IMR-90 (cell line): ENCODE measurements around the gene FAF1. TPM values are rescaled to one million over a fixed set of nuclear protein-coding genes. Genes with fewer than 3 reads are reported as not detected.
A peak's percentile ranks its signal among the peaks of the same experiment; 100 is the strongest.

Experiments used
- ATAC-seq: fragments of 200-7000 bp; cut with Tn5 transposase; 2 replicates; pipeline ENCODE4 v1.9.1; 2020; ENCODE audit warnings: low read depth, mild to moderate bottlenecking, moderate library complexity
- BruUV-seq: library from RNA; stranded (reverse); fragments of 400-500 nt; replicated peaks from 2 replicates; lab custom pipeline; 2021; lab: Mats Ljungman, UMichigan
- CTCF ChIA-PET: fragments of 300-600 bp; formaldehyde crosslinking; extraction: SDS; loops from one replicate; lab custom pipeline; 2021; ENCODE audit warnings: antibody characterized with exemption; lab: Yijun Ruan, JAX
- POLR2A ChIA-PET: fragments of 300-600 bp; sonication (Branson Sonifier 250); formaldehyde crosslinking; loops from one replicate; lab custom pipeline; 2022; ENCODE audit warnings: antibody characterized with exemption; ENCODE audit not compliant: unreplicated experiment; lab: Charles Lee
- DNase-seq: peaks from one replicate; pipeline ENCODE4 v3.0.0; 2013
- H2AFZ ChIP-seq: replicated peaks from 2 replicates; pipeline ENCODE3; 2013; ENCODE audit warnings: low read length, mild to moderate bottlenecking; ENCODE audit not compliant: poor library complexity
- H2AK5ac ChIP-seq: 2 replicates; pipeline ENCODE4 v1.6.1; 2013; ENCODE audit warnings: low read depth, low read length, inconsistent platforms
- H2AK9ac ChIP-seq: replicated peaks from 2 replicates; pipeline ENCODE3; 2013; ENCODE audit warnings: mild to moderate bottlenecking, low read depth, low read length, moderate library complexity; ENCODE audit not compliant: poor library complexity
- H2BK120ac ChIP-seq: 2 replicates; pipeline ENCODE4 v1.6.1; 2013; ENCODE audit warnings: low read depth, low read length, inconsistent platforms
- H2BK15ac ChIP-seq: 3 replicates; pipeline ENCODE4 v1.6.1; 2013; ENCODE audit warnings: low read depth, low read length, inconsistent platforms
- H2BK20ac ChIP-seq: 2 replicates; pipeline ENCODE4 v1.6.1; 2013; ENCODE audit warnings: low read depth, mild to moderate bottlenecking, inconsistent platforms, low read length, moderate library complexity
- H2BK5ac ChIP-seq: 2 replicates; pipeline ENCODE4 v1.6.1; 2013; ENCODE audit warnings: mild to moderate bottlenecking, low read depth, low read length, inconsistent platforms; ENCODE audit not compliant: poor library complexity, severe bottlenecking
- H3K14ac ChIP-seq: replicated peaks from 2 replicates; pipeline ENCODE4 v1.6.1; 2013; ENCODE audit warnings: low read depth, low read length, inconsistent platforms
- H3K18ac ChIP-seq: 2 replicates; pipeline ENCODE4 v1.6.1; 2013; ENCODE audit warnings: low read depth, low read length, control low read depth
- H3K23ac ChIP-seq: 2 replicates; pipeline ENCODE4 v1.6.1; 2013; ENCODE audit warnings: low read depth, low read length, inconsistent platforms
- H3K27ac ChIP-seq: 2 replicates; pipeline ENCODE4 v1.5.1; 2013; ENCODE audit warnings: mild to moderate bottlenecking, control low read depth, low read length; ENCODE audit not compliant: insufficient read depth
- H3K27me3 ChIP-seq: 2 replicates; pipeline ENCODE4 v1.6.1; 2013; ENCODE audit warnings: low read length; ENCODE audit not compliant: control insufficient read depth, insufficient read depth
- H3K36me3 ChIP-seq: 2 replicates; pipeline ENCODE4 v1.6.1; 2013; ENCODE audit warnings: low read length, mixed read lengths; ENCODE audit not compliant: control insufficient read depth, insufficient read depth
- H3K4ac ChIP-seq: 2 replicates; pipeline ENCODE4 v1.6.1; 2013; ENCODE audit warnings: low read depth, low read length, inconsistent platforms
- H3K4me1 ChIP-seq: 2 replicates; pipeline ENCODE4 v1.6.1; 2013; ENCODE audit warnings: low read length, mixed read lengths; ENCODE audit not compliant: control insufficient read depth, insufficient read depth
- H3K4me2 ChIP-seq: 2 replicates; pipeline ENCODE4 v1.6.1; 2013; ENCODE audit warnings: low read depth, mild to moderate bottlenecking, control low read depth, low read length, moderate library complexity
- H3K4me3 ChIP-seq: 2 replicates; pipeline ENCODE4 v1.5.1; 2013; ENCODE audit warnings: low read depth, mild to moderate bottlenecking, control low read depth, low read length, moderate library complexity; ENCODE audit not compliant: insufficient read depth
- H3K56ac ChIP-seq: 2 replicates; pipeline ENCODE4 v1.6.1; 2013; ENCODE audit warnings: low read length, inconsistent platforms; ENCODE audit not compliant: insufficient read depth; ENCODE audit errors: extremely low read depth
- H3K79me1 ChIP-seq, 2 experiments: 2 replicates each; pipeline ENCODE4 v1.6.1; 2013; ENCODE audit warnings: low read length in 2 of 2, inconsistent platforms in 1 of 2, low read depth in 1 of 2
- H3K9ac ChIP-seq: 2 replicates; pipeline ENCODE4 v1.6.1; 2013; ENCODE audit warnings: low read depth, low read length, control low read depth
- H3K9me1 ChIP-seq: 2 replicates; pipeline ENCODE4 v1.6.1; 2013; ENCODE audit warnings: low read length, inconsistent platforms; ENCODE audit not compliant: insufficient read depth
- H3K9me3 ChIP-seq: 2 replicates; pipeline ENCODE4 v1.6.1; 2013; ENCODE audit warnings: low read length; ENCODE audit not compliant: control insufficient read depth, insufficient read depth
- H4K20me1 ChIP-seq: 2 replicates; pipeline ENCODE4 v1.6.1; 2013; ENCODE audit warnings: low read length, inconsistent platforms; ENCODE audit not compliant: insufficient read depth
- H4K5ac ChIP-seq: 2 replicates; pipeline ENCODE4 v1.6.1; 2013; ENCODE audit warnings: mild to moderate bottlenecking, low read depth, low read length, control low read depth
- H4K8ac ChIP-seq, 2 experiments: 2 replicates each; pipeline ENCODE4 v1.6.1; 2013; ENCODE audit warnings: low read depth in 2 of 2, low read length in 2 of 2, control low read depth in 1 of 2, inconsistent platforms in 1 of 2
- H4K91ac ChIP-seq: 2 replicates; pipeline ENCODE4 v1.6.1; 2013; ENCODE audit warnings: low read depth, low read length, inconsistent platforms; ENCODE audit not compliant: insufficient read depth
- BHLHE40 ChIP-seq: fragments of 150-350 bp; IDR thresholded peaks from 2 replicates; pipeline ENCODE4 v1.6.1; 2016; ENCODE audit warnings: mild to moderate bottlenecking, low read depth, low read length
- CHD1 ChIP-seq: IDR thresholded peaks from 2 replicates; pipeline ENCODE4 v1.6.1; 2012; ENCODE audit warnings: low read depth, low read length, improper control_type of control experiment
- FOS ChIP-seq: fragments of 150-350 bp; IDR thresholded peaks from 2 replicates; pipeline ENCODE4 v1.6.1; 2016; ENCODE audit warnings: low read depth, low read length
- MXI1 ChIP-seq: IDR thresholded peaks from 2 replicates; pipeline ENCODE4 v1.6.1; 2012; ENCODE audit warnings: low read depth, mild to moderate bottlenecking, low read length, moderate library complexity, borderline replicate concordance
- NFE2L2 ChIP-seq: fragments of 150-350 bp; IDR thresholded peaks from 2 replicates; pipeline ENCODE4 v1.6.1; 2016; ENCODE audit warnings: low read depth, mild to moderate bottlenecking, low read length
- RAD21 ChIP-seq: IDR thresholded peaks from 2 replicates; pipeline ENCODE4 v1.6.1; 2012; ENCODE audit warnings: low read length, improper control_type of control experiment
- WGBS, 2 experiments: methylation state at CpG; one replicate each; pipeline versions ENCODE4 v1.1.5 to v1.1.7; 2013; ENCODE audit warnings: missing lambda C conversion rate in 2 of 2; ENCODE audit not compliant: insufficient read length in 1 of 2; ENCODE audit errors: extremely low coverage in 2 of 2; 5-methylcytosine and 5-hydroxymethylcytosine counted together
- dilution Hi-C: fragments of 300-500 bp; cut with HindIII; formaldehyde crosslinking; loops from one replicate; pipeline ENCODE4 v1.14.3; 2018; ENCODE audit warnings: low sequenced_read_pairs; ENCODE audit not compliant: unreplicated experiment
- in situ Hi-C: fragments of 300-500 bp; cut with MboI; formaldehyde crosslinking; loops from 3 replicates; pipeline ENCODE4 v1.14.3; 2019; ENCODE audit warnings: low sequenced_read_pairs, inconsistent platforms, mixed read lengths
- intact Hi-C: fragments of 100-400 bp; cut with micrococcal nuclease; formaldehyde crosslinking; loops from 2 replicates; pipeline ENCODE4 v1.10.0; 2022
- polyA plus RNA-seq, 3 experiments: library from polyadenylated mRNA; depleted of rRNA; stranded (reverse); fragments of >200 nt; gene quantifications; 2 replicates each; pipeline ENCODE4 v1.2.3, GENCODE V29; 2012; ENCODE audit warnings: low replicate concordance in 1 of 3
- total RNA-seq: library from RNA; depleted of rRNA; stranded (reverse); fragments of >200 nt; gene quantifications from 2 replicates; pipeline ENCODE4 v1.2.3, GENCODE V29; 2012
- TF ChIP-seq, protein P1 (sequence below): conservative IDR thresholded peaks from 2 replicates; pipeline ENCODE4 v1.5.1; 2012; ENCODE audit warnings: mild to moderate bottlenecking, low read depth, low read length, improper control_type of control experiment

Gene FAF1
- total and polyA plus RNA-seq, 2 of the 4 experiments (the other 2 are of a cell fraction): 18.8 to 72.9 TPM

- Histone ChIP-seq H2BK5ac (no peak overlapping the region), H3K27me3 (no peaks in the 10 kb centered on the region), H3K27ac (no peak overlapping the region), H3K18ac (no peak overlapping the region), H3K4me1 (no peaks in the 10 kb centered on the region), H3K14ac (no peak overlapping the region), H2AFZ (no peak overlapping the region), H3K9ac (no peak overlapping the region), H3K23ac (no peak overlapping the region), H3K56ac (no peak overlapping the region), H3K36me3 (no peaks in the 10 kb centered on the region), H4K5ac (no peak overlapping the region), H2AK5ac (no peak overlapping the region), H2AK9ac (no peak overlapping the region), H2BK20ac (no peak overlapping the region), H3K9me3 (no peaks in the 10 kb centered on the region), H4K20me1 (no peaks in the 10 kb centered on the region), H2BK120ac (no peak overlapping the region), H3K4ac (no peak overlapping the region), H4K91ac (no peak overlapping the region), H3K4me2 (no peak overlapping the region), H4K8ac (no peak overlapping the region), H3K79me1 (0 out of 4 replicates have a peak, but pooled peaks cover 0 to 8% of the 10 kb centered on the region in 2 experiments), H3K9me1 (no peaks in the 10 kb centered on the region), H2BK15ac (no peak overlapping the region), H3K4me3 (no peak overlapping the region)
- TF ChIP-seq, protein P1, sequence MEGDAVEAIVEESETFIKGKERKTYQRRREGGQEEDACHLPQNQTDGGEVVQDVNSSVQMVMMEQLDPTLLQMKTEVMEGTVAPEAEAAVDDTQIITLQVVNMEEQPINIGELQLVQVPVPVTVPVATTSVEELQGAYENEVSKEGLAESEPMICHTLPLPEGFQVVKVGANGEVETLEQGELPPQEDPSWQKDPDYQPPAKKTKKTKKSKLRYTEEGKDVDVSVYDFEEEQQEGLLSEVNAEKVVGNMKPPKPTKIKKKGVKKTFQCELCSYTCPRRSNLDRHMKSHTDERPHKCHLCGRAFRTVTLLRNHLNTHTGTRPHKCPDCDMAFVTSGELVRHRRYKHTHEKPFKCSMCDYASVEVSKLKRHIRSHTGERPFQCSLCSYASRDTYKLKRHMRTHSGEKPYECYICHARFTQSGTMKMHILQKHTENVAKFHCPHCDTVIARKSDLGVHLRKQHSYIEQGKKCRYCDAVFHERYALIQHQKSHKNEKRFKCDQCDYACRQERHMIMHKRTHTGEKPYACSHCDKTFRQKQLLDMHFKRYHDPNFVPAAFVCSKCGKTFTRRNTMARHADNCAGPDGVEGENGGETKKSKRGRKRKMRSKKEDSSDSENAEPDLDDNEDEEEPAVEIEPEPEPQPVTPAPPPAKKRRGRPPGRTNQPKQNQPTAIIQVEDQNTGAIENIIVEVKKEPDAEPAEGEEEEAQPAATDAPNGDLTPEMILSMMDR: no peak
- TF ChIP-seq CHD1 (no peak), FOS (no peak), BHLHE40 (no peak), MXI1 (no peak), RAD21 (no peak), NFE2L2 (no peak)
- BruUV-seq: no TSS peak
- DNase-seq: no peak
- ChIA-PET CTCF (no interaction called here), POLR2A (no interaction called here)
- dilution Hi-C loops (no loop called here), in situ Hi-C loops (no loop called here), intact Hi-C loops (no loop called here)
- no CpG with 5 or more reads among the region's 2 CpGs for WGBS, 2 experiments
- peak; percentile 27 for ATAC-seq
Measured at GRCh38 chr1:50989694-50990093, 29.6 kb upstream of the FAF1 start.
